Neutrophil (primary cell): ENCODE measurements around the gene MXI1.
"Not testable (repeated sequence)": the region's sequence is repeated elsewhere in the genome, so short reads cannot be mapped to it uniquely, and the experiment has no call there.

Experiments used
- H3K27ac ChIP-seq: fragments of 200-600 bp; sonication (generic); 2 replicates; pipeline ENCODE4 v1.5.1; 2016; ENCODE audit warnings: mild to moderate bottlenecking, moderate library complexity
- H3K27me3 ChIP-seq: fragments of 200-600 bp; sonication (generic); 2 replicates; pipeline ENCODE4 v1.6.0; 2016; ENCODE audit warnings: mild to moderate bottlenecking
- H3K36me3 ChIP-seq: fragments of 200-600 bp; sonication (generic); 2 replicates; pipeline ENCODE4 v1.5.1; 2017
- H3K4me1 ChIP-seq, 2 experiments: fragments of 200-600 bp in 1 of 2; sonication (generic) in 1 of 2; 1 replicate in 1 of 2; 2 replicates in 1 of 2; pipeline versions ENCODE4 v1.5.1 to v1.6.1; 2013 to 2016; ENCODE audit warnings: low read depth in 1 of 2, low read length in 1 of 2, mild to moderate bottlenecking in 1 of 2, moderate library complexity in 1 of 2; ENCODE audit not compliant: control insufficient read depth in 1 of 2, insufficient read depth in 1 of 2
- H3K4me3 ChIP-seq, 2 experiments: fragments of 200-600 bp in 1 of 2; sonication (generic) in 1 of 2; 1 replicate in 1 of 2; 2 replicates in 1 of 2; pipeline ENCODE4 v1.5.1; 2013 to 2016; ENCODE audit warnings: low read depth in 1 of 2, low read length in 1 of 2, mild to moderate bottlenecking in 1 of 2, moderate library complexity in 1 of 2
- H3K9me3 ChIP-seq: fragments of 200-600 bp; sonication (generic); 2 replicates; pipeline ENCODE4 v1.5.1; 2016
- CTCF ChIP-seq: fragments of 200-600 bp; sonication (generic); IDR thresholded peaks from 2 replicates; pipeline ENCODE4 v1.5.1; 2016; ENCODE audit warnings: antibody characterized with exemption

The MXI1 gene

GRCh38 chr10:110268442-110268841 is 61.0 kb downstream of the MXI1 start:
- TF ChIP-seq CTCF = no peak
- H3K9me3 ChIP-seq = no peaks in the 10 kb centered on the region
- H3K36me3 ChIP-seq = no peaks in the 10 kb centered on the region
- H3K4me3 ChIP-seq = no peak overlapping the region
- H3K27me3 ChIP-seq = no peaks in the 10 kb centered on the region
- H3K4me1 ChIP-seq = peaks cover 5 to 16% of the 10 kb centered on the region in 2 experiments
- H3K27ac ChIP-seq = no peak overlapping the region

- H3K9me3 ChIP-seq = no peaks in the 10 kb centered on the region
- H3K27ac ChIP-seq = peak overlapping the region; percentile 56
- TF ChIP-seq CTCF = no peak
- no peaks in the 10 kb centered on the region for H3K36me3 ChIP-seq
- H3K4me3 ChIP-seq = no peak overlapping the region
- H3K4me1 ChIP-seq = peaks cover 10 to 21% of the 10 kb centered on the region in 2 experiments
- H3K27me3 ChIP-seq = no peaks in the 10 kb centered on the region
These were observed 61.6 kb downstream of the MXI1 start for GRCh38 chr10:110268971-110269370.

GRCh38 chr10:110269374-110270318 is 62.2 kb downstream of the MXI1 start:
- Histone ChIP-seq H3K4me1 (peaks cover 15 to 28% of the 10 kb centered on the region in 2 experiments), H3K27ac (peak overlapping the region; percentile 56), H3K27me3 (no peaks in the 10 kb centered on the region), H3K9me3 (no peaks in the 10 kb centered on the region), H3K36me3 (no peaks in the 10 kb centered on the region), H3K4me3 (no peak overlapping the region)
- no peak for TF ChIP-seq CTCF

- not testable (repeated sequence) for H3K9me3 ChIP-seq, H3K4me3 ChIP-seq, H3K27me3 ChIP-seq, H3K36me3 ChIP-seq
- Histone ChIP-seq H3K27ac (peak overlapping the region; percentile 45), H3K4me1 (peaks cover 15 to 28% of the 10 kb centered on the region in 2 experiments)
These were observed 65.6 kb downstream of the MXI1 start for GRCh38 chr10:110272995-110273394.

GRCh38 chr10:110273474-110273873 is 66.1 kb downstream of the MXI1 start:
- H3K4me1 ChIP-seq = peaks cover 15 to 28% of the 10 kb centered on the region in 2 experiments
- no peak for TF ChIP-seq CTCF
- H3K36me3 ChIP-seq = no peaks in the 10 kb centered on the region
- peak overlapping the region; percentile 45 for H3K27ac ChIP-seq
- no peaks in the 10 kb centered on the region for H3K9me3 ChIP-seq
- H3K27me3 ChIP-seq = no peaks in the 10 kb centered on the region
- H3K4me3 ChIP-seq = no peak overlapping the region

GRCh38 chr10:110274072-110274627 is 66.7 kb downstream of the MXI1 start:
- H3K4me3 ChIP-seq = no peak overlapping the region

More at GRCh38 chr10:110274072-110274627, 66.7 kb downstream of the MXI1 start:
- Histone ChIP-seq H3K4me1 (peaks cover 15 to 25% of the 10 kb centered on the region in 2 experiments), H3K27me3 (no peaks in the 10 kb centered on the region), H3K36me3 (no peaks in the 10 kb centered on the region), H3K9me3 (no peaks in the 10 kb centered on the region), H3K27ac (peak overlapping the region; percentile 45)
- no peak for TF ChIP-seq CTCF
